T-helper 2 cell treated with Interferon-gamma antibody and Interleukin-4, amounts not matched to agents 100 ng/mL and 5 ng/mL, for 36 hours (primary cell): Measurements from ENCODE around the gene PPP3CA. TPM values are rescaled to one million over a fixed set of nuclear protein-coding genes. Genes with fewer than 3 reads are reported as not detected.

Source experiments
- intact Hi-C: fragments of 100-400 bp; cut with micrococcal nuclease; formaldehyde crosslinking; loops from one replicate; pipeline ENCODE4 v1.15.1; 2023
- total RNA-seq: library from RNA; stranded (reverse); gene quantifications from 2 replicates; pipeline ENCODE4 v1.2.3, GENCODE V29; 2022

PPP3CA gene
- total RNA-seq, 1 donor from 2014 or later = 19.9 TPM

DNA sequence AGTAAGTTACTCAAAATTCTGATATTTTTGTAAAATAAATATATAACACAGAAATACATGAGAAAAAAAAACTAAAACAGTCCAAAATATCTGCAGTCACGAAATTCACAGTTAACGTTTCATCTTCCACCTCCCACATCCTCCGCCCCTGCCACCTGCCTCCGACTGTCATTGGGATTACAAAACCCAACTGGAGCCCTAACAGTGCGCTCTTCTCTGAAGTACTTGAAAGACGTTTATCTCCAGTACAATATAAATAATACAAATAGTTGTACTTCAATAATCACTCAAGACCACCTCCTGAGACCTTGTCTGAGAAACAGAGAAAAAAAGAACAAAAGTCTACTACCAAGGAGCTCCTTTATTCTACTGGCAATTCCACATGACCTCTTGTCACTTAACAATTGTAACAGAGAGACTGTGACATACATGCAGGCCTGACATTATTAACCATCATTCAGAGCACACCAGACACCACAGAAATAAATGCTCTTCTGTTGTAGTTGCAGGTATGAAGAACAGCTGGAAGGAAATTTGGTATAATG lies 280.6 kb downstream of the PPP3CA start:
- intact Hi-C loops = no loop called here

- intact Hi-C loops = no loop called here
These were observed 281.3 kb downstream of the PPP3CA start for GRCh38 chr4:101065935-101066485.

DNA sequence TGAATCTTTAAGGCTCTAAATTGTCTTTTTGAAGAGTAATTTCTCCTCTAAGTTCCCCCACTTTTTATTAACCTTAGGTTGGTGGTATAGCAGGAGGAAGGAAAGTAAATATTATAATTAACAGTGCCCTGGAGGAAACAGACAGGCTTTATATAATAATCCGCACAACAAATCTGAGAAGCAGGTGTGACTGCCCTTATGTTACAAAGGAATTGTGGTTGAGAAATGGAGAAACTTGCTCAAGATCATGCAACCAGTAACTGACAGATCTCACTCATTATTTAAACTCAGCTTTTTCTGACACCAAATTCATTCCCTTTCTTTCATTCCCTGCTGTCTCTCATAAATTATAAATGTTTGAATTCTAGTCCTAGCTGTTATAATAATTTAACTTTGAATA lies 282.0 kb downstream of the PPP3CA start:
- intact Hi-C loops = no loop called here

DNA sequence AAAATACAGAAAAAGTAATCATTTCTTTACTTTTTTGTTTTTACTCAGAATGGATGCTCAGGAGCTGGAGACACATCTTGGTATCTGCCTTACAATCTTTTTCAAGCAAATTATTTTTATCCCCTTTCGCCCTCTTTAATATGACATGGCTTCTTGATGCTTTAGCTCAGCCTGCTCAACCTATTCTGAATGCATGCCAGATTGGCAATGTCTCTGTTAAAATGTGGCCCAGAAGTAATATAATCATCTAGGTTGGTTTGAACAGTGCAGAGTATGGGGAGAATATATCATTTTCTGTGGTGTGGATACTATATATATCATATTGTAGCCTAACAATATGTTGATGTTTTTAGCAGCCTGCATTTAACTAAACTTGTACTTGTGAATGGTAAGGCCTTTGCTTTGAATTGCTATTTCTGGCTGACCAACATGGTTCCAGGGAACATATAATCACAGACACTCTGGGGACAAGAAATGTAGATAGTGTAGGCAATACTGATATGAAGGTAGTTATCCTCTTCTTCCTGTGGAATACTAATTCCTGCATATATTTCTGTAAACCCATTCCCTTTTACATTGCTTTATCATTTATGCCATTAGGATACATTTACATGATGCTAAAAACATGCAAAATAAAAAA lies 282.7 kb downstream of the PPP3CA start:
- intact Hi-C loops = no loop called here

DNA sequence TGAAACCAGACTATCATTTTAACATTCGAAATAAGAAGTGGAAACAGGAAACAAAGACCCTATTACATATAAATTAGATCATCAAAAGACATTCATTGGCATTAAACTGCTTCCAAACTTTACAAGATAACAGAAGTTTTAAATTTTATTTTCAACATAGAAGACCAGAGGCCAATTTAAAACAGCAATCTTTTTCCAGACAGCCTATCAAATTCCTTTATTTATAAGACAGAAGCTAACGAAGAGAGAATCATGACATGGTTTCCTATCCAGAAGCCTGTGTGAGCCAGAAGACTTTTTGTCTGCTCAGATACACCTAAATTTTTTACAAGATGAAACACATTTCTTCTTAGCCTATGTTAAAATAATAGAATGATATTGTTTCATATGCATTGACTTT lies 291.9 kb downstream of the PPP3CA start:
- intact Hi-C loops = no loop called here

DNA sequence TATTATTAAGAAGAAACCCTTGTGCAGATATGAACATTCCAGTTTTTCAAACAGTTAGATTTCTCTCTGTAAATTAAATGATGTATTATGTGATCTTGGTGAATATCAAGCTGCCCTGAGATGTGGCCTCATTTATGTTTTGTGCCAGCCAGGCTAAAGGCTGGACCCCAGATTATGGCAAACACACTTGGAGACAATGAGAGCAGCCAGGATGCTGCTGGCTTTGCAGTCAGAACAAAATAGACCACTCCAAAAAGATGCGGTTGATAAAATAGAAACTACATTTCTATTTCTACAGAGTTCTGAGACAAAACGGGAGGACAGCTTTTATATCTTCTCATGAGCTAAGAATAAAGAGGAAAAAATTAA lies 296.5 kb downstream of the PPP3CA start:
- intact Hi-C loops = no loop called here

DNA sequence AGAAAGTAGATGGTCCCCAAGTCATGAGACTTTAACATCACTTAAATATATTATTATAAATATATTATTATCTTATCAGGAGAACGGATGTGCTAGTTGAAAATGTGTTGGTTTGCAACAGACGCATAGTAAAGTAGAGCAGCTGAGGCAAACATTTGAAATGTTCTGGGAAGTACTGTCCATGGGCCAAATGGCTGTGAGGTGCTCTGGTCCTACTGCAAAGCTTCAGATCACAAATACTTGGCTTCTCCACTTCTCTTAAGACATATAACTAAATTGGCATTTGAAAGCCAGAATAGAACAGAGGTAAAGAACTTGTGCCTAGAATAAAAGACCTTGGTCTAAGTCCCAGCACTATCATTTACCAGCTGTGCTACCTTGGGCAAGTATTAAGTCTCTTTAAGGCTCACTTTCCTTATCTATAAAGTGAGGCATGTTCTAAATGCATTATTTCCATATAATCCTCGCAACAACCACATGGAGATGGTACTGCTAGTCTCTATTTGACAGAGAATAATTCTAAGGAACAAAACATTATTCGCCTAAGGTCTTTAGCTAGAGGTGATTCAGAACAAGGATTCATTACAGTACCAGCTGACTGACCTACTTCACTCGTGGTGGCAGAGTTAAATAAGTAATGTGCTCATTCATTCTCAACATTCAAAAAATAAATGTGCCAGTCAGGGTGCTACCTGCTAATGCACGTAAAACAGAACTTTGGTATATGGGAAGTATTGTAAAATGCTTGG lies 297.1 kb downstream of the PPP3CA start:
- intact Hi-C loops = no loop called here

DNA sequence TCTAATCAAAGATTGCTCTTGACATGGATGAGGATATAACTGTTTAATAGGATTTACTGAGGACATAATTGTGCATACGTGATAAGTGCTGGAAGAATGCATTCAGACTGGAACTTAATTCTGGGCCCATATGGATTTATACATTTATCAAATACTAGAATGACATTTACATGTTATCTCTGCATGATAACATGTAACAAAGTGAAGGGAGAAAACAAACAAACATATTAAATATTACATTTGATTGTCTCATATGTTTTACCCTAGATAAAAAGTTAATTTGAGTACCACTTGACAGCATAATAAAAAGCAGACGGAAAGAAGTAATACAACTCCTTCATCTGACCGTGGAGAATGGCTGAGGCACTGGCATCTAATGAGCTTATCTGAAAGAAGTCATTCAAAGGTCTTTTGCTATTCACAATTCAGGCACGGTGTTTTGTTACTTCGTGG lies 297.8 kb downstream of the PPP3CA start:
- intact Hi-C loops = no loop called here

DNA sequence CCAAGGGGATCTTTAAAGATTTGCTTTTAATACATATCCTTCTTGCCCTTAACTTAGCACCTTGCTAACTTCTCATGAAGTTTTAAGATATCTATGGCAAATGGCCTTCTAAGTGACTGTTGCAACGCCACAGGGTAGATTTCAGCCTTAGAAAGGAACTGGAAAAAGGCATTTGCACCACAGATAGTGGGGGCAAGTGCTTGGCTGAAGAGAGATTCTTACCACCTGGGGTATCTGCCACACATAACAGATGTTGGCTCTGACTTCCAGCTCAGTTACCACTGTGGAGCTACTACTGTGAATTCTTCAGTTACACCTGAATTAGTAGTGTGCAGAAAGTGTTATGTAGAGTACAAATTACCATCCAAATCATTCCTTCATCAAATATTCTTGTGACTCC lies 302.6 kb downstream of the PPP3CA start:
- intact Hi-C loops = no loop called here

DNA sequence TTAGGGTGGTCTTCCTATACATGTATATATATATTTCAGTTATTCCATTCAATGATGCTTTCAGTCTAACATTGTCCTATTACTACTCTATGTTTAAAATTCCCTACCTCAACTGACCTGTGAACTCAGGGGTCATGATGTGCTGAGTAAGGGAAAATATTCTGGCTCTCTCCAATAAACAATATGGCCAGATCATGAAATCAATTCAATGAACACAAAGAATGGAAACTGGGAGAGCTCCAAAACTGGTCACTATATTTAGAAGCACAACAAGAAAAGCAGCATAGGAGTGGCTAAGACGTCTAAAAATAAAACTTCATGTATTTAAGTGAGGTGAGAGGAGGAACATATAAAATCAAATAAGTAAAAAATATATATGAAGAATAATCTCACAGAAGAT lies 304.5 kb downstream of the PPP3CA start:
- intact Hi-C loops = no loop called here

- intact Hi-C loops = no loop called here
These were observed 306.6 kb downstream of the PPP3CA start for GRCh38 chr4:101040776-101041175.

- intact Hi-C loops = no loop called here
These were observed 308.0 kb downstream of the PPP3CA start for GRCh38 chr4:101039367-101039766.

GRCh38 chr4:101037938-101038413 lies 309.4 kb downstream of the PPP3CA start:
- intact Hi-C loops = loop anchor here (2.0 kb wide), 1 partner anchor 17 kb away; no protein-coding TSS in a partner anchor

GRCh38 chr4:101037249-101037648 lies 310.1 kb downstream of the PPP3CA start:
- intact Hi-C loops = loop anchor here (2.0 kb wide), 1 partner anchor 16 kb away; no protein-coding TSS in a partner anchor

- intact Hi-C loops = no loop called here
These were observed 311.8 kb downstream of the PPP3CA start for GRCh38 chr4:101035487-101035886.

- intact Hi-C loops = no loop called here
These were observed 313.3 kb downstream of the PPP3CA start for GRCh38 chr4:101033986-101034385.

DNA sequence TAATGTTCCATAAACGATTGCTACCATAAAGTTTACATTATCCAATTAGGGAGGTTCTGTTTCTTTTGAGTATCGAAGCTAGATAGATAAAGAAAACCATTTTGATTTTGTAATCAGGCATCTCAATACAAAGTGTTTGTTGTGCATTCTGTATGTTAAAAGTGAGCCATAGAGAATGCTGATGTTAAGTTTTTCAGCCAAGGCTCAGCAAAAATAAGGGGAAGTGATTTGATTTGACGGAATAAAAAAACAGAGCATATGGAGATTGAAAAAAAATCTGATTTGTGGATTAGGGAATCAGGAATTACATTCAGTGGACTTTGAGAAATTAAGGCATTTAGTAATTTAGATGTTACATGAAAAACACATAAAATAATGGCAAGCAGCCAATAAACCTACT lies 314.8 kb downstream of the PPP3CA start:
- intact Hi-C loops = no loop called here

- intact Hi-C loops = no loop called here
These were observed 315.4 kb downstream of the PPP3CA start for GRCh38 chr4:101031971-101032370.

- intact Hi-C loops = no loop called here
These were observed 318.4 kb downstream of the PPP3CA start for GRCh38 chr4:101028886-101029285.

DNA sequence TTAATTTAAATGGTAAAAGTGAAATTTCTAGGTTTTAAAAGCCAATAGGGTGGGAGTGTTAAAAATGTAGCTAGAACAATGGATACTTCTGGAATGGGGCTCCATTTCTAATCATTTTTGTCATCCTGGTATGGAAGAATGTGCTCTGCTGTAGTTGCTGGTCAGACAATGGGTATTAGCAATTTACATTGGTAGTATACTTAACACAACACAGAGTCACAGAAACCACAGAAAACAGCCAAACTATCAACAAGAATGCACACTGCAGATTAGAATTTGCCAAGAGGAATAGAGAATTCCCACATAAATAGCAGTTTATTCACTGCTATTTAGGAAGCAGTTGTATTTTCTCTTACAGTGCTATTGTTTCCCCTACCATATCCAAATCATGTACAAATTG lies 319.6 kb downstream of the PPP3CA start:
- intact Hi-C loops = no loop called here

DNA sequence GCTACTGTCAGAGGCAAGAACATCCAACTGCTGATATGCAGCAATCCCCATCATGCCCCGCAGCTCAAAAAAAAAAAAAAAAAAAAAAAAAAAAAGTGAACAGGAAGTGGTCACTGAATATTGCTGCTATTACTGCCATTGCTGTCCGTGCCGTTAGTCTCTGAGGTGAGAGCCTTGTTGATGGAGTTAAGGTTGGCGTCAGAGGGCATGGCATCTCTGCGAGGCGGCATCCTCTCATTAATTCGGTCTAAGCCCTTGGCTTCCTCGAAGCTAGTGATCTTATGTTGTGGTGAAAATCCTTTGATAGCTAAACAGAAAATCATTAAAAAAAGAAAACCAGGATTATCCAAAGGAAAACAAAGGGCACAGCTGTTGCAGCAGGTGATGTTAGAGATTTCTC lies 321.6 kb downstream of the PPP3CA start:
- intact Hi-C loops = no loop called here
